ENCODE results near the gene SOWAHD.
A peak's percentile ranks its signal among the peaks of the same experiment; 100 is the strongest.

The SOWAHD gene, protein sequence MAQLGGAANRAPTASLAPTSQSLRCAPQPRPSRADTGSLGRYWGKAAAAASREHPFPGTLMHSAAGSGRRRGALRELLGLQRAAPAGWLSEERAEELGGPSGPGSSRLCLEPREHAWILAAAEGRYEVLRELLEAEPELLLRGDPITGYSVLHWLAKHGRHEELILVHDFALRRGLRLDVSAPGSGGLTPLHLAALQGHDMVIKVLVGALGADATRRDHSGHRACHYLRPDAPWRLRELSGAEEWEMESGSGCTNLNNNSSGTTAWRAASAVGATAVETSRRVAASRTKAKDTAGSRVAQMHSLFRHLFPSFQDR

DNA sequence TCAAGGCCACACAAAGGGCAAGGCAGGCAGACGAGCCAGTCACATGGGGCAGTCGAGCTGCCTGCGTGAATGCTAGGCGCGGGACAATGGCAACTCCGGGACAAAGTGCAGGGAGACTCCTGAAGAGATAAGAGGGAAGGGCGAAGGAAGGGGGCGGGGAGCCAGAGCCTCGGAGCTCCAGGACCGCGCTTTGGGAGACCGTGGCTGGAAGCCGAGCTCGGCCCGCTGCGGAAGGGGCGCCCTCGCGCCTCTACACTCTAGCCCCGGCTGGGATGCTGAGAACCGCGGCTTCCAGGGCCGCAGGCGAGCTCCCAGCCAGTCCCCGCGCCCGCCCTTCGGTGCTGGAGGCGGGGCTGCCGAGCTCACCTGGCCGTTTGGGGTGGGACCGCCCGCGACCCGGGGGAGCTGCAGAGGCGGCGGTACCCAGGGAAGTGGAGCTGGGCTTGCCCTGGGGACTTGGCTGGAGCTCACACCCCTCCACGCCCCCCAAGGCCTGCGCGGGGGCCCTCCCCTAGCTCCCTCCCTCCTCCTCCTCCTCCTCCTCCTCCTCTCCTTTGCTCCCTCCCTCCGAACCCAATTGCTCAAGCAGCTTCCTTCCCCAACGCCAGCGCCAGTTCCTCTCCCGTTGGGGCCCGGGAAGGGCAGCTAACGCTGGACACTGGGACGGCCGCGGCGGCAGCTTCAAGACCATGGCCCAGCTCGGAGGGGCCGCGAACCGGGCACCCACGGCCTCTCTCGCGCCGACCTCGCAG lies at the start of gene SOWAHD:
Gene SOWAHD, plus strand, starts transcription at position 610 of the 752 bp plus-strand sequence. Its CDS starts 80 bp downstream, at position 690.
- peak within 1 kb of the TSS; percentile 51 for H3K4me3 ChIP-seq (ENCODE audit: low read length)
- no peak for TF ChIP-seq CTCF (conservative IDR thresholded peaks at IDR 0.05; ENCODE audit: low read length)
- no peak for DNase-seq (ENCODE audit: low read depth)

GRCh38 chrX:119708936-119709335 lies 49.5 kb upstream of the SOWAHD start:
- TF ChIP-seq CTCF (conservative IDR thresholded peaks at IDR 0.05; ENCODE audit: low read length), result no peak
- peak; percentile 70 for DNase-seq (ENCODE audit: low read depth)
- no peak overlapping the region for H3K4me3 ChIP-seq (ENCODE audit: low read length)

DNA sequence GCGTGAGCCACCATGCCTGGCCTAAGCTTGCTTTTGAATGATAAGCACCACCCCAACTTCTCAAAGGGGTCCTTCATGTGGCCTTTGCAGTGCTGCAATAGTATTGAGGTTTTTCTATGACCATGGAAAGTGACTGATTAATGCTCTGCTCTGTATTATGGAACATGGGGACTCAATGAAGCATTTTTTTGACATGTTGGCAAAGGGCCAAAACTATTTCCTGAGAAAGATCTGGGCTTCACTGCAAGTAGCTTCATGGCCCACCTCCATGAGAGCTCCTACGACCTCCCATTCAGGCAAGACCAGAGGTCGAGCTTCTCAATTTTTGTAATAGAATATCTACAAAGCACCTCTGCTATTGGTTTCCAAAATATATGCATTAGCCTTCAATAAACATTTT lies 48.8 kb upstream of the SOWAHD start:
- no peak overlapping the region for H3K4me3 ChIP-seq (ENCODE audit: low read length)
- no peak for DNase-seq (ENCODE audit: low read depth)
- no peak for TF ChIP-seq CTCF (conservative IDR thresholded peaks at IDR 0.05; ENCODE audit: low read length)

GRCh38 chrX:119721487-119721886 lies 36.9 kb upstream of the SOWAHD start:
- H3K4me3 ChIP-seq (ENCODE audit: low read length), result no peak overlapping the region
- TF ChIP-seq CTCF (conservative IDR thresholded peaks at IDR 0.05; ENCODE audit: low read length), result no peak
- no peak for DNase-seq (ENCODE audit: low read depth)

- no peak overlapping the region for H3K4me3 ChIP-seq (ENCODE audit: low read length)
- no peak for DNase-seq (ENCODE audit: low read depth)
- no peak for TF ChIP-seq CTCF (conservative IDR thresholded peaks at IDR 0.05; ENCODE audit: low read length)
Observed at GRCh38 chrX:119721926-119722325, 36.5 kb upstream of the SOWAHD start.

GRCh38 chrX:119726900-119727555 lies 31.4 kb upstream of the SOWAHD start:
- DNase-seq (ENCODE audit: low read depth), result peak; percentile 22
- TF ChIP-seq CTCF (conservative IDR thresholded peaks at IDR 0.05; ENCODE audit: low read length), result no peak
- no peak overlapping the region for H3K4me3 ChIP-seq (ENCODE audit: low read length)

All from AG10803 (cell line).